C4-2B (cell line): ENCODE data around the gene REXO5.

Experiments
- H3K27ac ChIP-seq: fragments of 450-650 bp; 2 replicates; pipeline ENCODE4 v1.5.1; 2017
- ZFX ChIP-seq: fragments of 450-650 bp; IDR thresholded peaks from 2 replicates; pipeline ENCODE4 v1.6.1; 2017
- TF ChIP-seq, protein P1 (sequence below): fragments of 450-650 bp; conservative IDR thresholded peaks from 2 replicates; pipeline ENCODE4 v1.5.1; 2017; ENCODE audit warnings: mild to moderate bottlenecking

REXO5 gene

DNA sequence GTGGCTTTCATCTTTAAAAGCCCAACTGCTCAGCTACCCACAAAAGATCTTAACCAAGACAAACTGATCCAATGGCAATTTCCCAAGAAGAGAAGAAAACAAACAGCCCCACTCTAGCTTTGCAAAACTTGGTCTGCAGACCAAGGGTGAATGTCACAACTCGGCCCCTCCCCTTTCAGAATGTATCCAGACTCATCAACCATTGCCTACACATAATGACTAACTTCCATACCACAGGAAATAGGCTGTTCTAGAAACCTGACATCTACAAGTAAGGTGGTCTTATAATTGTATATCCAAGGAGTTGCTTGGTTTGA, 77.9 kb downstream of the REXO5 start:
- TF ChIP-seq, protein P1, sequence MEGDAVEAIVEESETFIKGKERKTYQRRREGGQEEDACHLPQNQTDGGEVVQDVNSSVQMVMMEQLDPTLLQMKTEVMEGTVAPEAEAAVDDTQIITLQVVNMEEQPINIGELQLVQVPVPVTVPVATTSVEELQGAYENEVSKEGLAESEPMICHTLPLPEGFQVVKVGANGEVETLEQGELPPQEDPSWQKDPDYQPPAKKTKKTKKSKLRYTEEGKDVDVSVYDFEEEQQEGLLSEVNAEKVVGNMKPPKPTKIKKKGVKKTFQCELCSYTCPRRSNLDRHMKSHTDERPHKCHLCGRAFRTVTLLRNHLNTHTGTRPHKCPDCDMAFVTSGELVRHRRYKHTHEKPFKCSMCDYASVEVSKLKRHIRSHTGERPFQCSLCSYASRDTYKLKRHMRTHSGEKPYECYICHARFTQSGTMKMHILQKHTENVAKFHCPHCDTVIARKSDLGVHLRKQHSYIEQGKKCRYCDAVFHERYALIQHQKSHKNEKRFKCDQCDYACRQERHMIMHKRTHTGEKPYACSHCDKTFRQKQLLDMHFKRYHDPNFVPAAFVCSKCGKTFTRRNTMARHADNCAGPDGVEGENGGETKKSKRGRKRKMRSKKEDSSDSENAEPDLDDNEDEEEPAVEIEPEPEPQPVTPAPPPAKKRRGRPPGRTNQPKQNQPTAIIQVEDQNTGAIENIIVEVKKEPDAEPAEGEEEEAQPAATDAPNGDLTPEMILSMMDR = no peak
- no peak for TF ChIP-seq ZFX
- H3K27ac ChIP-seq = no peak overlapping the region

DNA sequence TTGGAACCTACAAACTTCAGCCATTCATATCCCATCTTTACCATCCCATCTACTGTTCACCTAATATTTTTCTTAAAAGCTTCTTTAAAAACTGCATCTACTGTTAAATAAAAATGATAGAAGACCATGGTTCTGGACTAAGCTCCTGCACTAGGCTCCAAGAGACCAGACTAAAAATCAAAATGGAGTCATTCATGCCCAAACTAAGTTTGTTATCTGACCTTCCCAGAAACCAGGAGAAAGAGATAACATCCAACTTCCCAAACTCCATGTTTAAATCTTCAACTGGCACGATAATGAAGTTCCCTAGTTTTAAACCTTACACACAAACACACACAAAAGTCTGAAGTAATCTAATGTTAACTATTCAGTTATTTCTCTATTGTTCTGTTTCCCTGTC, 80.0 kb downstream of the REXO5 start:
- H3K27ac ChIP-seq = no peak overlapping the region
- no peak for TF ChIP-seq ZFX
- TF ChIP-seq, protein P1 = no peak

DNA sequence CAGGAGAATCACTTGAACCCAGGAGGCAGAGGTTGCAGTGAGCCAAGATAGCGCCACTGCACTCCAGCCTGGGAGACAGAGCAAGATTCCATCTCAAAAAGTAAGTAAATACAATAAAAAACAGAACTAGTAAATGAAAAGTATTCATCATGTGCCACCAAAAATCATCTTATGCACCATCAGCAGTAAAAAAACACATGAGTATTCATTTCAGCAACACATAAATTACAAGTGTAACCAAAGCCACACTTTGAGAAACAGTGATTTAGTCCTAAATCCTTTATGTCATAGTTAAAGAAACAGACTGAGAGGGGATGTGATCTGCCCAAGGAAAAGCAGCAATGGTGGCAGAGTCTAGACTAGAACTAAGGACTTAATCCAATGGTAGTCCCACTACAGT, 80.9 kb downstream of the REXO5 start:
- H3K27ac ChIP-seq = no peak overlapping the region
- TF ChIP-seq, protein P1 = no peak
- TF ChIP-seq ZFX = no peak

DNA sequence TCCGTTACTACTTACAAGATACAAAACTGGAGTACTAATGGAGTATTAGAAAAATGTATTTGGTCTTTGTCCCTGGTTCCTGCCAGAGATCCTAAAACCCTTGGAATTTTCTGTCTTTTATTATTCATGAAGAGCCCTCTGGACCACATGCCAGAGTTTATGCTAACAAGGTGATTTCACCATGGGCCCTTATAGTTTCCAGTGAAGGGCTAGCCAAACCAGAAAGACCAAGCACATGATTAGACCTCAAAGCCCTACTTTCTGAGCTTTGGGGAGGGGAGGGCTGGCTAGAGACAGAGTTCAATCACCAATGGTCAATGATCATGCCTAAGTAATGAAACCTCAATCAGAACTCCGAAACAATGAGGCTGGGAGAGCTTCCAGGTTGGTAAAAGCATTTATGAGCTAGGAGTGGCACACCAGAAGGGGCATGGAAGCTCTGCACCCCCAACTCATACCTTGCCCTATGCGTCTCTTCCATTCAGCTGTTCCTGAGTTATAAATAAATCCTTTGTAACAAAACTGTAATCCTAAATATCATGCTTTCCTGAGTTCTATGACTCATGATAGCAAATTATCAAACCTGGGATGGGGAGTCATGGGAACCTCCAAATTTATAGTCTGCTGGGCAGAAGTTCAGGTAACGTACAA, 83.4 kb downstream of the REXO5 start:
- no peak overlapping the region for H3K27ac ChIP-seq
- TF ChIP-seq ZFX = no peak
- TF ChIP-seq, protein P1 = no peak

DNA sequence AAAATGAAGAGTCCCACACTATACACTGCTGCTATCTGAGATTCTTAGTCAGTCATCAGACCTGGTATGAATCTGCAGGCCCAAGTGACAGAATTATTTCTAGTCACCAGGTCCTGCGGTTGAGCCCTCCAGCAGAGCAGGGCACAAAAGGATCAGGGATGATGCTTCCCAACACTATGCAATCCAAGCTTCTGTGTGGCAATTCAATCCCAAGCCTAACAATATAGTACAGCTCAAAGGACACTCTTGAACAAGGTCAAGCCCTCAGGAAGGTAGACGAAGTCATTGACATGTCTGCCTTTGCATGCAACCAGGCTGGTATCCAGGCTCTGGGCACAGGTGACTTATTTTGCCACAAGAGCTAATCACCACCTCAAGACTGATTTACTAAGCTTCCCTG, 88.1 kb downstream of the REXO5 start:
- no peak overlapping the region for H3K27ac ChIP-seq
- TF ChIP-seq, protein P1 = no peak

DNA sequence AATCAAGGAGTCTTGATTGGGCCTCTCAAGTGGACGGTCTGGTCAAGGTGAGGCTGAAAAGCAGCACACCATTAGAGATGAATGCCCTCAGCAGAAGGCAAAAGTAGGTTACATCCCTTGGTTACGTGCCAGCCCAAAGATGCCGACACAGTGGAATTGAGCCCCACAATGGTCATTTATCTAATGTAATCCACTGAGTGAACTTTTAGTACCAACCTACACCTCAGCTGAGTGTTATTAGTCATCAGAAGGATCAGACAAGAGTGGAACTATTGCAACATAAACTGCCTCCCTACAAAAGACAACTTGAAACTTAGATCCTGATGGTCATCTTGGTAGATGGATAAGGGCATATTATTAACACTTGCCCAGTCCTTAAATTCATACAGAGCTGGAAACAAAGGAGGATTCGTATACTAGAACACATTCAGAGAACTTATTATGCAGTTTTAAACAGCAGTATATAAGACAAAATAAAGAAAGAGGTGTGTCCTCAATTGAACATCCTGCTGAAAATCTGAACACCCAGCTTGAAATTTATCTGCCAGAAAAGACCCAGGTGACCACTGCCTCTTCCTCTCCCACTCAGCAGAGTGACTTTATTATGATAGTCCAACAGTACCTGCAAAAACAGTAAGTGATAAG, 91.0 kb downstream of the REXO5 start:
- TF ChIP-seq, protein P1 = no peak
- no peak for TF ChIP-seq ZFX
- peak overlapping the region; percentile 18; the same call in 1 of the 2 replicates for H3K27ac ChIP-seq

DNA sequence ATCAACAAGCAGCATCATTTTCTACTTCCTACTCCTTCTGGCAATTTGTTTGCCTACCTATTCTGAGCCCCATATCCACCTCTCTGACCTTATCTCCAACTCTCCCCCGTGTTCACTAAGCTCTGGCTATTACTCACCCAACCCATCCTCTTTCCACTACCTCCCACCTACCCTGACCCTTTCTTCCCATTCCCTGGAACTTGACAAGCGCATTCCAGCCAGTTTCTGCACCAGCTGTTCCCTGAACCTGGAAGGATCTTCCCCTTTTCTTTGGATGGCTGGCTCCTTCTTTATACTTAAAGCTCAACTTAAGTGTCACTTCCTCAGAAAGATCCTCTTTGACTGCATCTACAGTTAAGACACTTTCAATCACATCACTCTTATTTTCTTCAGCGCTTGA, 91.6 kb downstream of the REXO5 start:
- no peak overlapping the region for H3K27ac ChIP-seq
- no peak for TF ChIP-seq ZFX
- TF ChIP-seq, protein P1 = no peak
